Breast epithelium (tissue), 3 donors: ENCODE measurements around the gene SLC39A2.

Experiments used
- POLR2A ChIP-seq: fragments of 450-650 bp; IDR thresholded peaks from one replicate; pipeline ENCODE4 v1.6.1; 2016; ENCODE audit warnings: antibody characterized with exemption, mild to moderate bottlenecking, moderate library complexity
- POLR2AphosphoS5 ChIP-seq, 3 donors: sonication (generic); formaldehyde crosslinking; IDR thresholded peaks; one replicate each; pipeline ENCODE4 v1.6.1; 2017; ENCODE audit warnings: antibody characterized with exemption in 3 of 3
- TF ChIP-seq, protein P1 (sequence below), 3 donors: fragments of 450-650 bp; IDR thresholded peaks; one replicate each; pipeline ENCODE4 v1.5.1; 2016 to 2017; ENCODE audit warnings: antibody characterized with exemption in 3 of 3, mild to moderate bottlenecking in 3 of 3, moderate library complexity in 3 of 3

- TF ChIP-seq, protein P1, sequence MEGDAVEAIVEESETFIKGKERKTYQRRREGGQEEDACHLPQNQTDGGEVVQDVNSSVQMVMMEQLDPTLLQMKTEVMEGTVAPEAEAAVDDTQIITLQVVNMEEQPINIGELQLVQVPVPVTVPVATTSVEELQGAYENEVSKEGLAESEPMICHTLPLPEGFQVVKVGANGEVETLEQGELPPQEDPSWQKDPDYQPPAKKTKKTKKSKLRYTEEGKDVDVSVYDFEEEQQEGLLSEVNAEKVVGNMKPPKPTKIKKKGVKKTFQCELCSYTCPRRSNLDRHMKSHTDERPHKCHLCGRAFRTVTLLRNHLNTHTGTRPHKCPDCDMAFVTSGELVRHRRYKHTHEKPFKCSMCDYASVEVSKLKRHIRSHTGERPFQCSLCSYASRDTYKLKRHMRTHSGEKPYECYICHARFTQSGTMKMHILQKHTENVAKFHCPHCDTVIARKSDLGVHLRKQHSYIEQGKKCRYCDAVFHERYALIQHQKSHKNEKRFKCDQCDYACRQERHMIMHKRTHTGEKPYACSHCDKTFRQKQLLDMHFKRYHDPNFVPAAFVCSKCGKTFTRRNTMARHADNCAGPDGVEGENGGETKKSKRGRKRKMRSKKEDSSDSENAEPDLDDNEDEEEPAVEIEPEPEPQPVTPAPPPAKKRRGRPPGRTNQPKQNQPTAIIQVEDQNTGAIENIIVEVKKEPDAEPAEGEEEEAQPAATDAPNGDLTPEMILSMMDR (IDR thresholded peaks at IDR 0.05) = no peak
- TF ChIP-seq POLR2AphosphoS5 (IDR thresholded peaks at IDR 0.05) (peak in 1 of 3 donors; percentile 27), POLR2A (no peak)
Measured at GRCh38 chr14:21020977-21021545, 22.0 kb downstream of the SLC39A2 start.
